RKO (cell line): ENCODE measurements around the gene CA5A.

Source experiments
- DNase-seq: peaks from one replicate; pipeline ENCODE4 v3.0.0-alpha.2; 2016; ENCODE audit warnings: low spot score

Gene CA5A

DNA sequence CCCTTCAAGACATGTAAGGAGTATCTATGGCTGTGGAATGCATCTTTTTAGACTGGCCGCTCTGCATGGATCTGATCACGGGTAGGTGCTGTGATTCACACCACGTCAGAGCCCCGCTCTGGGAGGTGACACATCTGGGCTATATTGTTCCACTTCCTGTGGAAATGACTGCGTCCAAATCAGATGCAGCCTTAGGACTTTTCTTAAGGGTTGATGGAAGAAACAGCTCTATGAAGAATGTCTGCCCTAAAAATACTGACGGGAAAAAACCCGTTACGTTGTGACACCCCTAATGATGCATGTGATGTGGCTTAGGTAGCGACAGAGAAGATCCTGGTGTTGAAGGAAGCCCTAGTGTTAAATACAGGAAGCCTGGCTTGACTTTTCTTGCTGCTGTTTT, 27.1 kb upstream of the CA5A start:
- peak; percentile 87 for DNase-seq

GRCh38 chr16:87961623-87962022, 25.3 kb upstream of the CA5A start:
- no peak for DNase-seq

DNA sequence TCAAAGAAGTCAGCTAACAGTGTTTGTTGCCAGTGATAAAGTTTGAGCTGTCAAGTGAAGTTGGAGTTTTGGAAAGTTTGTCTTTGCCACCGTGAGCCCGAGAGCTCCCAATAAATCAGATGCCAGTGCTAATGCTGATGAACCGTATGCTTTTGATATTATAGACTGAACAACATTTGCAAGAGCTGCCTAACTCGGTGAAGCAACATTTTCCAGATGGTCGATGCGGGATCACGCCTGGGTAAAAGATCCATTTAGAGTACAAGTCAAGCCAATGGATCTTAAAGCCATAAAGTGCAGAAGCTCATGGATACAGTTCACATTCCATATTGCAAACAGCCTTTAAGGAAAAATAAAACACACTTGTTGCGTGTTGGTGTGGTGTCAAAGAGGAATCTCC, 24.5 kb upstream of the CA5A start:
- DNase-seq, result no peak

GRCh38 chr16:87960296-87960695, 24.0 kb upstream of the CA5A start:
- DNase-seq, result no peak

DNA sequence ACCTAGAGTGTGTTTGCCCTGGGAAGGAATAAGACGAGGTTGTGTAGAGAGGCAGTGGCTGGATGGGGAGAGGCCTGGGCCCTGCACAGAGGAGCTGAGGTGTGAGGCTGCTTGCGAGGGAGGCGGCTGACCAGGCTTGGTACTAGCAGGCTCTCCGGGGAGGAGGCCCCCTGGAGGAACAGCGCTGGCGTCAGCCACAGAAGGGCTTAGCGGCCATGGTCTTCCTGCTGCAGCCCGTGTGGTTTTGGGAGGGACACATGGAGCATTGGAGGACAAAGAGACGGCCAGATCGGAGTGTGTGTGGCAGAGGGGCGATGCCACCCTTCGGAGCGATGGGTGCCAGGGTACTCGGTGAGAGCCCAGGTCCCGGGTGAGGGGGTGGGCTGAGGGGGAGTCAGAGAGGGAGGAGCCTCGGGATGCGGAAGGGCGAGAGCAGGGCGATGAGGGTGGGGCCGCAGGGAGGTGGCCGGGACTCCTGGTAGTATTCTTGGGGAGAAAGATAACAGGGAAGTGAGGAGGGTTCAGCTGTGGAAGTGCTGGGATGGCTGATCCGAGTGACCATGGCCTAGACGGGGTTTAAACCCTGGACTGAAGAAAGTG, 23.2 kb upstream of the CA5A start:
- DNase-seq, result no peak

GRCh38 chr16:87958632-87959031, 22.3 kb upstream of the CA5A start:
- DNase-seq, result no peak

DNA sequence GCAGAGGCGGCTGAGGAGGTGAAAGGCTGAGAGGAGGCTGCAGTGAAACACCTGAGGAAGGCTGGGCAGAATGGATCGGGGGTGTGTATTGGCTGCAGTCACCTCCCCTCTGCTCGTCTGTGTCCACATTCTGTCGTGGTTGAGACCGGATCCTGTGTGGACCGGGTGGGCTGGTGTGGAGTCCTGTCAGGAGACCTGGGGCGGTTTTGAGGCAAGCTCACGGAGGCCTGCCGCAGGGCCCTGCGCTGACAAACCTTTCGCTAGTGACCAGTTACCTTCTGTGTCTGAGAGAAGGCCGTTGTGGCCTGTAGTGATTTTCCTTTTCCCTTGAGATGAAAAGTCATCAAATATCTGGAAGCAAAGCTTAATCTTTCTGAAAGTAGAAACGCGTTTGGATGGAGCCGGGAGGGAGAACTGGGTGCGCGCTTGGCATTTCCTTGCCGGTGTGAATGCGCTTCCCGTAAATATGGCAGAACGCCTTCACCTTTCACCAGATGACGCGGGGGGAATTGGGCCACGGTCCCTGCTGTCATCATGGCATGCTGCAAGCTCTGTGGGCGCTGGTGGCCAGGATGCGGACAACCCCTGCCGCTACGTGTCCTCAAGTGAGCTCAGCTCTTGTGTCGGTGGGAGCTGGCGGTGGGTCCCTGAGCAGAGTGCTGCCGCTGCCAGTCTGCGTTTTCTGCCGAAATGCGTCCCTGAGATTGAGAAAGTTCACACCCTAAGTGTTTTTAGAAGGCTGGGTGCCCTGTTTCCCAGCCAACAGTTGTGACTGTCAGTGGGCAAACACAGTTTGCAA, 21.2 kb upstream of the CA5A start:
- DNase-seq, result no peak

DNA sequence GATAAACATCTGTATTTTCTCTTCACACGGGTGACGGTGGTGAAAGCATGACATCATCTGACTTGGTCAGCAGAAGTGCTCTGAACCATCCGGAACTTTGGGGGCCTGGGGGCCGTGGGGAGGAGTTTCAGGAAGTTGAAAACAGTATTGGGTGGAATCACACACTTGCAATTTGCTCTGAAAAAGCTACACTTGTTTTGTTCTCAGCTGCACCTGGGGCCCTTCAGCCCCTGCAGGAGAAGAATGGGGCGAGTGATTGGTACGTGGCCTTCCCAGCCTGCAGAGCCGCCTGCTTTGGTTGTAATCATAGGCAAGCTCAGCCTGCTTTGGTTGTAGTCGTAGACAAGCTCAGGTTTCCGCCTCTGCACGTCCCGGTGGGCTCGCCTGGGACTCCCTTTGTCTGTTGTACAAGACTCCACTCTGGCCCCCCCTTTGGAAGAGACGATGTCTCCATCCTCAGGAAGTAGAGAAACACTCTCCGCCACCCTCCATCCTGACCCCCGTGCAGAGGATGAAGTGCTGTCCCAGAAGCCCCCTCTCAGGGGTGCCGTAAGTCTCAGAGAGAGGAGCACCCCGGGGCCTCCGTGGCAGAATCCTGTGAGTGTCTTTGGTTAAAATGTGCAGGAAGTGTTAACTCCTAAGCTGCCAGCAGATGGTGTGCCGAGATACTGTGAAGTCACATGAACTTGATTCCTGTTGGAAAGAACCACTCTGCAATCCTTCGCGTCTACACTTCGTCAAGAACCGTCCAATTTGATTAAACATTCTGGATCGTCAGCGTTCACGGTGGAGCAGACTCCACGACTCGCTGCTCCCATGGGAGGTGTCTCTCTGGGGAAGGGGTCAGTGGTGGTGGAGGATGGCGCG, 20.3 kb upstream of the CA5A start:
- DNase-seq, result peak; percentile 44

GRCh38 chr16:87956098-87956364, 19.7 kb upstream of the CA5A start:
- DNase-seq, result no peak

- DNase-seq, result no peak
Observed at GRCh38 chr16:87955302-87956097, 19.2 kb upstream of the CA5A start.

DNA sequence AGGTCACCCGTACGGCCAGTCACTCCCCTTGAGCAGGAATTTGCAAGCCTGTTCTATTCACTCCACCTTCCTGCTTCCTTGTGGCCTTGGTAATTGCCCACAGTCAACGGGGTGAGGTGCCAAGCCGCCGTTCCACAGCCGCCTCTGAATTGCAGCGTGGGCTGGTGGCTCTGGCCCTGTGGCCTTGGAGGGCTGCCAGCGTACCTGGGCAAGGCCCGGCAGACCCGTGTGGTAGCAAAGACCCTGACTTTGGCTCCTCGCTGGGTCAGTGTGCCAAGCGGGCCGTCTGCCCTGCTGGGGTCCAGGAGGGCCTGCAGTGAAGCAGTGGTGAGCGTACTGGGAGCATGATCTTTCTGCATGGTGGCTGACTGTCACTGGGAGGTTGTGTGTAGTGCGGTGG, 18.5 kb upstream of the CA5A start:
- no peak for DNase-seq

GRCh38 chr16:87954361-87954760, 18.0 kb upstream of the CA5A start:
- no peak for DNase-seq

DNA sequence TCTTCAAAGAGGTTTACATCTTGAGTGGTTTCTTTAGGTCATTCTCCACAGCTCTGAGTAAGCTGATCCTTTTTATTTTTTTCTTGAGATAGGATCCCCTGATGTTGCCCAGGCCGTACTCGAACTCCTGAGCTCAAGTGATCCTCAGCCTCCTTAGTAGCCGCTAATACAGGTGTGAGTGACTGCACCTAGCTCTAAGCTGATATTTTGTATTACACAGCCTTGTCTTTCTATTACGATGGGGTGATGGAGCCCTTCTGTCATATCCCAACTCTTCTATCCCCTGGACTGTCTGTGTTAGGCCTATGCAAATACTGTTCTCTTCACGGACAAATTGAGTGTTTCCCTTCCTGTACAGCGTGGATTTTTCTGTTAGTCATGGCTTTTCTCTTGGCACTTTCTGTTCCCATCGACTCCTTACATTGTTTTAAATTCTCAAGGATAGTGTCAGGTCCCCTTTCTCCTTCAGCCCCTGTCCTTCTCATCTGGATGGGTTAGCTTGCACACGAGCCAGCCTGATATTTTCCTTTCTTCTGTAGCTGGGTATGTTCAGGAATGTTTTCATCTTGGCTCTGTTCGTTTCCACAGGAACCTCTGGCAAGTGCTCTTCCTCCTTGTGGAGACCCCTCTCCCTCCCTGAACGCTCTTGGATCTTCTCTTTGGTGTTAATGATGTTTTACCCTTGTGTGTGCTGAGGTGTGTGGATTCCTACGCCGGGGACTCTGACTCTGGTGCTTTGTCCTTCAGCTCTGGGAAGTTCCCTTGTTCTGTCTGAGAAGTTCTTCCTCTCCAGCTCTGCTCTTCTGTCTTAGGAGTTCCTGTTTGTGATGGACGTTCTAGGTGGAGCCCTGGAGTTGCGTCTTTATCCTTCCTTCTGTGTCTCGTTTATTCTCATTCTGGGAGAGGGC, 17.2 kb upstream of the CA5A start:
- no peak for DNase-seq

DNA sequence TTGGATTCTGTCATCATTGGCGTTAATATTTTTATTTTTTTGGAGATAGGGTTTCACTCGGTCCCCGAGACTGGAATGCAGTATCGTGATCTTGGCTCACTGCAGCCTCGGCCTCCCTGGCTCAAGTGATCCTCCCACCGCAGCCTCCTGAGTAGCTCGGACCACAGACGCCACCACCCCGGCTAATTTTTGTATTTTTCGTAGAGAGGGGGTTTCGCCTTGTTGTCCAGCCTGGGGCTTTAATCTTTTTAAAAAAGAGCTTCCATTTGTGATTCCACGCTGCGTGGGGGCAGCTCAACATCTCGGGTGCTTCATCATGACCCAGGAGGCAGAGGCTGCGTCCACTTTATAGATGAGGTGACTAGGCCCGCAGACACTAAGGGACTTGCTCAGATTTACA, 16.4 kb upstream of the CA5A start:
- no peak for DNase-seq

DNA sequence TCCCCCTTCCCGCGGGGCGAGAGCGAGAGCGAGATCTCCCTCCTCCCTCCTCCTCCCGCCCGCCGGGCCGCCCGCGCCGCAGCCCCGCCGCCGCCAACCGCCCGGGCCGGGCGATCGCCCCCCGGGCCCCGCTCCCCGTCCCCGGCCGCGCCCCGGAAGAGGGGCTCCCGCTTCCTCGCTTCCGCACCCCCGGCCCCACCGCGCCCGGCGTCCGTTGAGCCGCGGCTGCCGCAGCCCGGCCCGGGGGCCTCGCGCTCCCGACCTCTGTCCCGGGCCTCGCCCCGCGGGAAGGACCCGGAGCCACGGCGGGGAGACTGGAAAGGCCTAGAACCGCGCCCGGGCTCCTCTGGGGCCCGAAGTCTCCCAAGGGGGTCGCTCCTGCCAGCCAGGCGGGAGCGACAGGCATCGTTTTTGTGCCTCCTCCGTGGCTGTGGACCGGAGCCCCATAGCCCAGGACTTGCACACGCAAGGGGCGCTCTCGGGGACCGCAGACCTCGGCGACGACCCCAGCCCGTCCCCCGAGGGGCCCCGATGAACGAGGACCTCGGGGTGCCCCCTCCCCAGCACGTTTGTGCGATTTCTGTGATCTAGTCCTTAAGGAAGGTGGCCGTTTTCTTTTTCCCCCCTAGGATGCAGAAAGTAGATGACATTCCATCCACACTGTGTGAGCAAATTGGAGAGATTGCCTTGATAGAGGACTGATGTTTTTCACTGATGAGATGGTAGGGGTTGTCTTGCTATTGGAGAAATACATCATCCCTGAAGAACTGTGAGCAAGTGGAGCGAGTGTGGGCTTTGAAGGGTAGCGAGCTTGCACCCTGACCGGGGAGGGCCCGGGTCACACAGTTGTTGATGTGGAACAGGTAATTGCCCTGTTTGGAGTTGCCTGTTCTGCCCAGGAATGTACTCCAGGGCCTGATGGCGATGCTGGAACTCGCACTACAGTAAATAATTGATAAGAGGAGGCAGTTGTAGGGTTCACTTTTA, 15.5 kb upstream of the CA5A start:
- peak; percentile 30 for DNase-seq

DNA sequence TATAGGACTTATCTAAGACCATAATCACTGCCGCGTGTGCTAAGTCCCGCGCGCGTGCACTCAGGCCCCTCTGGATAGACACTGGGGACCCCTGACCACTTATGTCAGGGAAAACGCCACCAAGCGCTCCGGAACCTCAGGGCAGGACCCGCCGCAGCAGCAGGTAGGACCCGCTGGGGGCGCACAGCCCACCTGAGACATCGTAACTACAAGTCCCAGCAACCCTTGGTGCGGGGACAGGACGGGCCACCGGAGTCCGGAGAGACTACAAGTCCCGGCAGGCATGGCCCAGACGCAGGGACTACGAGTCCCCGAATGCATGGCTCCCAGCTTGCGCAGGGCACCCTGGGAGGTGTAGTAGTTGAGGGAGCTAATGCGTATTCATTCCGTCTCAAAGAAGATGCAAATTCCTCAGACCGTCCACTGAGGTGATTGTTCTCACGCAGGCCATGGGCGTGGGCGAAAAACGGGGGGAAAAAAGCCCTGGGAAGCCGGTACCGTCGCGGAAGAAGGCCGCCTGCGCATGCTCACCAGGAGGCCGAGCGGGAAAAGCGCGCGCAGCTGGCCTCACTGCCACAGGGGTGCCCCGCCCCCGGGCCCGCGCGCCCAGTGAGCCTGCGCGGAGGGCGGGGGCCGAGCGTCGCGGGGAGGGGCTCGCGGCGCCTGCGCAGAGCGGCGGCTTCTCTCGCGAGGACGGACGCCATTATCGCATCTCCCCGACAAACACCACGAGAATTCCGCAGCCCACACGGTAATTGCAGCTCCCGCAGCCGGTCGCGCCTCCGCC, 14.6 kb upstream of the CA5A start, which contains the start of gene BANP:
TSS of gene BANP (plus strand) at position 670 of the 787 bp plus-strand sequence. CDS start 23,682 bp downstream, outside the sequence.
- DNase-seq, result peak; percentile 98

GRCh38 chr16:87949071-87949744, 12.9 kb upstream of the CA5A start:
- DNase-seq, result no peak

DNA sequence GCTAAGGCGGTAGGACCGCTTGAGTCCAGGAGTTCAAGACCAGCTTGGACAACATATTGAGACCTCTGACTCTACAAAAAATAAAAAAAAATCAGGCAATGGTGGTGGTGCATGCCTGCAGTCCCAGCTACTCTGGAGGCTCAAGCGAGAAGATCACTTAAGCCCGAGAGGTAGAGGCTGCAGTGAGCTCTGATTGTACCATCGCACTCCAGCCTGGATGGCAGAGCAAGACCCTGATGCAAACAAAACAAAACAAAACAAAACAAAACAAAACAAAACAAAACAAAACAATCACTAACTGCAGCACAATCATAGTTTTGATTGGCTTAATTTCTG, 12.4 kb upstream of the CA5A start:
- DNase-seq, result no peak

- DNase-seq, result no peak
Observed at GRCh38 chr16:87948119-87948545, 11.8 kb upstream of the CA5A start.
